ENCODE results near the gene POU2F2.

Gene POU2F2

GRCh38 chr19:42098781-42099180, 33.5 kb downstream of the POU2F2 start:
- DNase-seq: no peak

- DNase-seq: no peak
These were observed 34.8 kb downstream of the POU2F2 start for GRCh38 chr19:42097461-42097860.

GRCh38 chr19:42096255-42096837, 35.9 kb downstream of the POU2F2 start:
- no peak for DNase-seq

- no peak for DNase-seq
These were observed 36.4 kb downstream of the POU2F2 start for GRCh38 chr19:42095814-42096230.

- no peak for DNase-seq
These were observed 37.0 kb downstream of the POU2F2 start for GRCh38 chr19:42095142-42095813.

- no peak for DNase-seq
These were observed 38.3 kb downstream of the POU2F2 start for GRCh38 chr19:42093926-42094325.

- no peak for DNase-seq
These were observed 38.7 kb downstream of the POU2F2 start for GRCh38 chr19:42093505-42093904.

- peak in 2 of 5 donors; percentile 22 to 46 for DNase-seq
These were observed 39.9 kb downstream of the POU2F2 start for GRCh38 chr19:42092350-42092749.

- no peak for DNase-seq
These were observed 40.5 kb downstream of the POU2F2 start for GRCh38 chr19:42091742-42092141.

- DNase-seq: no peak
These were observed 40.9 kb downstream of the POU2F2 start for GRCh38 chr19:42091300-42091699.

GRCh38 chr19:42090672-42091071, 41.6 kb downstream of the POU2F2 start:
- DNase-seq: no peak

GRCh38 chr19:42089772-42090171, 42.5 kb downstream of the POU2F2 start:
- DNase-seq: no peak

- DNase-seq: no peak
These were observed 43.0 kb downstream of the POU2F2 start for GRCh38 chr19:42089191-42089750.

- DNase-seq: no peak
These were observed 43.6 kb downstream of the POU2F2 start for GRCh38 chr19:42088471-42089190.

GRCh38 chr19:42086770-42087550, 45.3 kb downstream of the POU2F2 start:
- no peak for DNase-seq

- DNase-seq: no peak
These were observed 46.0 kb downstream of the POU2F2 start for GRCh38 chr19:42086188-42086736.

- DNase-seq: no peak
These were observed 48.7 kb downstream of the POU2F2 start for GRCh38 chr19:42083537-42083936.

GRCh38 chr19:42081584-42082203, 50.6 kb downstream of the POU2F2 start:
- peak in 1 of 5 donors; percentile 26 for DNase-seq

GRCh38 chr19:42080764-42081375, 51.4 kb downstream of the POU2F2 start:
- DNase-seq: no peak

- no peak for DNase-seq
These were observed 52.1 kb downstream of the POU2F2 start for GRCh38 chr19:42079886-42080763.

- DNase-seq: no peak
These were observed 53.0 kb downstream of the POU2F2 start for GRCh38 chr19:42079276-42079669.

All from T-helper 1 cell (primary cell).